Retinal pigment epithelial cell (primary cell): ENCODE results near the gene TOR2A.

Experiments
- DNase-seq: peaks from one replicate; pipeline ENCODE4 v3.0.0-alpha.2; 2010; ENCODE audit warnings: low read depth
- H3K4me3 ChIP-seq: 2 replicates; pipeline ENCODE4 v1.5.1; 2011; ENCODE audit warnings: mild to moderate bottlenecking, low read length, control low read depth, moderate library complexity
- CTCF ChIP-seq: conservative IDR thresholded peaks from 2 replicates; pipeline ENCODE4 v1.5.1; 2011; ENCODE audit warnings: low read depth, low read length, control low read depth, inconsistent platforms

The TOR2A gene

GRCh38 chr9:127778280-127779135 is 43.4 kb upstream of the TOR2A start, which contains the start of gene SH2D3C:
SH2D3C (minus strand) TSS chr9:127778666; CDS start chr9:127778627, 39 bp downstream.
- no peak within 1 kb of the TSS for H3K4me3 ChIP-seq
- TF ChIP-seq CTCF = no peak
- no peak for DNase-seq

- DNase-seq = no peak
- no peak for TF ChIP-seq CTCF
- no peak overlapping the region for H3K4me3 ChIP-seq
These were observed 42.4 kb upstream of the TOR2A start for GRCh38 chr9:127777368-127777980.

GRCh38 chr9:127776924-127777289 is 41.8 kb upstream of the TOR2A start:
- no peak for DNase-seq
- no peak overlapping the region for H3K4me3 ChIP-seq
- TF ChIP-seq CTCF = no peak

- no peak for DNase-seq
- TF ChIP-seq CTCF = no peak
- no peak overlapping the region for H3K4me3 ChIP-seq
These were observed 41.3 kb upstream of the TOR2A start for GRCh38 chr9:127776195-127776923.

GRCh38 chr9:127773981-127774380 is 38.9 kb upstream of the TOR2A start:
- no peak for TF ChIP-seq CTCF
- H3K4me3 ChIP-seq = no peak overlapping the region
- no peak for DNase-seq

GRCh38 chr9:127773272-127773671 is 38.2 kb upstream of the TOR2A start:
- no peak overlapping the region for H3K4me3 ChIP-seq
- TF ChIP-seq CTCF = no peak
- no peak for DNase-seq
